Natural killer cell treated with Interleukin-12 subunit alpha and Interleukin-12 subunit beta and Interleukin-15 and Interleukin-18, amount 100 ng/mL, for 72 hours (primary cell): Measurements from ENCODE around the gene F10. TPM values are rescaled to one million over a fixed set of nuclear protein-coding genes. Genes with fewer than 3 reads are reported as not detected.
A peak's percentile ranks its signal among the peaks of the same experiment; 100 is the strongest.

ENCODE experiments used
- ATAC-seq, 2 donors: fragments of 150-1000 bp; cut with Tn5 transposase in 1 of 2; sonication (Bioruptor Pico), chemical (Tn5 transposase) in 1 of 2; 2 replicates each; pipeline ENCODE4 v1.10.0; 2021
- DNase-seq: peaks from one replicate; pipeline ENCODE4 v3.0.0; 2022; ENCODE audit warnings: low spot score
- H3K27ac Mint-ChIP-seq, 2 donors: 1 replicate in 1 of 2; 2 replicates in 1 of 2; pipeline ENCODE4 v1.8.0; 2022; ENCODE audit warnings: mixed read lengths in 2 of 2, mild to moderate bottlenecking in 1 of 2, moderate library complexity in 1 of 2
- H3K27me3 Mint-ChIP-seq, 2 donors: 1 replicate in 1 of 2; 2 replicates in 1 of 2; pipeline ENCODE4 v1.8.0; 2022; ENCODE audit warnings: mixed read lengths in 2 of 2
- H3K36me3 Mint-ChIP-seq: one replicate; pipeline ENCODE4 v1.8.0; 2022; ENCODE audit warnings: mixed read lengths
- H3K4me1 Mint-ChIP-seq, 2 donors: 1 replicate in 1 of 2; 2 replicates in 1 of 2; pipeline ENCODE4 v1.8.0; 2022; ENCODE audit warnings: low read depth in 2 of 2, mixed read lengths in 2 of 2, mild to moderate bottlenecking in 1 of 2
- H3K4me3 Mint-ChIP-seq: one replicate; pipeline ENCODE4 v1.8.0; 2022; ENCODE audit warnings: mixed read lengths
- H3K9me3 Mint-ChIP-seq: 2 replicates; pipeline ENCODE4 v1.8.0; 2022; ENCODE audit warnings: mixed read lengths
- total RNA-seq, 2 donors: library from RNA; stranded (reverse); gene quantifications; one replicate each; pipeline ENCODE4 v1.2.3, GENCODE V29; 2022

F10 gene
- total RNA-seq, 2 donors from 2014 or later, result not detected

- Mint-ChIP-seq H3K4me1 (peaks cover 14 to 44% of the 10 kb centered on the region in 2 donors), H3K9me3 (no peaks in the 10 kb centered on the region), H3K4me3 (no peak overlapping the region), H3K36me3 (peaks cover 23% of the 10 kb centered on the region), H3K27me3 (no peaks in the 10 kb centered on the region), H3K27ac (no peak overlapping the region)
- no peak for DNase-seq
- no peak for ATAC-seq
These were observed 49.9 kb downstream of the F10 start for GRCh38 chr13:113172419-113172926.

- Mint-ChIP-seq H3K9me3 (no peaks in the 10 kb centered on the region), H3K4me1 (peaks cover 41 to 46% of the 10 kb centered on the region in 2 donors), H3K27ac (peak overlapping the region; percentile 70 to 80), H3K27me3 (no peaks in the 10 kb centered on the region), H3K36me3 (peaks cover 34% of the 10 kb centered on the region), H3K4me3 (peak overlapping the region; percentile 53)
- peak; percentile 94 to 96 for ATAC-seq
- peak; percentile 88 for DNase-seq
These were observed 53.7 kb downstream of the F10 start for GRCh38 chr13:113176280-113176679.

GRCh38 chr13:113176822-113177221 is 54.2 kb downstream of the F10 start:
- H3K4me1 Mint-ChIP-seq, result peaks cover 43% of the 10 kb centered on the region in 2 donors
- no peaks in the 10 kb centered on the region for H3K9me3 Mint-ChIP-seq
- H3K4me3 Mint-ChIP-seq, result no peak overlapping the region
- H3K36me3 Mint-ChIP-seq, result peaks cover 34% of the 10 kb centered on the region
- H3K27ac Mint-ChIP-seq, result peak overlapping the region; percentile 70 to 80
- ATAC-seq, result peak in 1 of 2 donors; percentile 5
- no peaks in the 10 kb centered on the region for H3K27me3 Mint-ChIP-seq
- DNase-seq, result no peak

- no peak for ATAC-seq
- H3K9me3 Mint-ChIP-seq, result no peaks in the 10 kb centered on the region
- no peaks in the 10 kb centered on the region for H3K27me3 Mint-ChIP-seq
- H3K4me3 Mint-ChIP-seq, result peak overlapping the region; percentile 27
- peak overlapping the region in 1 of 2 donors; percentile 44 for H3K27ac Mint-ChIP-seq
- peaks cover 45 to 52% of the 10 kb centered on the region in 2 donors for H3K4me1 Mint-ChIP-seq
- peaks cover 36% of the 10 kb centered on the region for H3K36me3 Mint-ChIP-seq
- no peak for DNase-seq
These were observed 55.7 kb downstream of the F10 start for GRCh38 chr13:113178070-113178895.

- H3K27me3 Mint-ChIP-seq, result no peaks in the 10 kb centered on the region
- H3K9me3 Mint-ChIP-seq, result no peaks in the 10 kb centered on the region
- no peak overlapping the region for H3K4me3 Mint-ChIP-seq
- H3K36me3 Mint-ChIP-seq, result peaks cover 40% of the 10 kb centered on the region
- ATAC-seq (no peak), DNase-seq (no peak)
- H3K27ac Mint-ChIP-seq, result peak overlapping the region in 1 of 2 donors; percentile 44
- peaks cover 50 to 58% of the 10 kb centered on the region in 2 donors for H3K4me1 Mint-ChIP-seq
These were observed 56.2 kb downstream of the F10 start for GRCh38 chr13:113178896-113179167.

GRCh38 chr13:113179374-113180230 is 57.0 kb downstream of the F10 start:
- Mint-ChIP-seq H3K27ac (peak overlapping the region in 1 of 2 donors; percentile 20), H3K9me3 (no peaks in the 10 kb centered on the region), H3K36me3 (peaks cover 40% of the 10 kb centered on the region), H3K4me1 (peaks cover 47 to 58% of the 10 kb centered on the region in 2 donors), H3K4me3 (no peak overlapping the region), H3K27me3 (no peaks in the 10 kb centered on the region)
- DNase-seq, result no peak
- ATAC-seq, result peak in 1 of 2 donors; percentile 34

GRCh38 chr13:113182046-113182445 is 59.4 kb downstream of the F10 start:
- Mint-ChIP-seq H3K4me1 (peaks cover 53 to 65% of the 10 kb centered on the region in 2 donors), H3K27ac (no peak overlapping the region), H3K36me3 (peaks cover 39% of the 10 kb centered on the region), H3K4me3 (no peak overlapping the region), H3K9me3 (no peaks in the 10 kb centered on the region), H3K27me3 (no peaks in the 10 kb centered on the region)
- no peak for DNase-seq
- ATAC-seq, result no peak

- H3K4me3 Mint-ChIP-seq, result peak overlapping the region; percentile 30
- H3K9me3 Mint-ChIP-seq, result no peaks in the 10 kb centered on the region
- peaks cover 58 to 73% of the 10 kb centered on the region in 2 donors for H3K4me1 Mint-ChIP-seq
- H3K36me3 Mint-ChIP-seq, result peaks cover 45% of the 10 kb centered on the region
- no peak overlapping the region for H3K27ac Mint-ChIP-seq
- no peaks in the 10 kb centered on the region for H3K27me3 Mint-ChIP-seq
- ATAC-seq (no peak), DNase-seq (no peak)
These were observed 61.0 kb downstream of the F10 start for GRCh38 chr13:113183450-113184129.

GRCh38 chr13:113184568-113185440 is 62.2 kb downstream of the F10 start:
- ATAC-seq (peak in 1 of 2 donors; percentile 58), DNase-seq (no peak)
- Mint-ChIP-seq H3K4me1 (peaks cover 58 to 69% of the 10 kb centered on the region in 2 donors), H3K27ac (peak overlapping the region in 1 of 2 donors; percentile 13), H3K27me3 (no peaks in the 10 kb centered on the region), H3K4me3 (peak overlapping the region; percentile 80), H3K36me3 (peaks cover 47% of the 10 kb centered on the region), H3K9me3 (no peaks in the 10 kb centered on the region)

GRCh38 chr13:113186061-113186900 is 63.7 kb downstream of the F10 start:
- H3K4me1 Mint-ChIP-seq, result peaks cover 51 to 57% of the 10 kb centered on the region in 2 donors

GRCh38 chr13:113187263-113187669 is 64.7 kb downstream of the F10 start:
- Mint-ChIP-seq H3K27me3 (no peaks in the 10 kb centered on the region), H3K9me3 (no peaks in the 10 kb centered on the region), H3K4me1 (peaks cover 47 to 51% of the 10 kb centered on the region in 2 donors), H3K27ac (peak overlapping the region in 1 of 2 donors; percentile 68), H3K36me3 (peaks cover 38% of the 10 kb centered on the region), H3K4me3 (peak overlapping the region; percentile 76)
- ATAC-seq, result peak in 1 of 2 donors; percentile 66
- DNase-seq, result no peak

More at GRCh38 chr13:113186061-113186900, 63.7 kb downstream of the F10 start:
- Mint-ChIP-seq H3K27ac (peak overlapping the region; percentile 30 to 65), H3K9me3 (no peaks in the 10 kb centered on the region), H3K36me3 (peaks cover 38% of the 10 kb centered on the region), H3K27me3 (no peaks in the 10 kb centered on the region), H3K4me3 (peak overlapping the region; percentile 80)
- ATAC-seq (peak; percentile 87 to 92), DNase-seq (peak; percentile 72)
